ENCODE data around the gene MRGPRF.

MRGPRF gene

DNA sequence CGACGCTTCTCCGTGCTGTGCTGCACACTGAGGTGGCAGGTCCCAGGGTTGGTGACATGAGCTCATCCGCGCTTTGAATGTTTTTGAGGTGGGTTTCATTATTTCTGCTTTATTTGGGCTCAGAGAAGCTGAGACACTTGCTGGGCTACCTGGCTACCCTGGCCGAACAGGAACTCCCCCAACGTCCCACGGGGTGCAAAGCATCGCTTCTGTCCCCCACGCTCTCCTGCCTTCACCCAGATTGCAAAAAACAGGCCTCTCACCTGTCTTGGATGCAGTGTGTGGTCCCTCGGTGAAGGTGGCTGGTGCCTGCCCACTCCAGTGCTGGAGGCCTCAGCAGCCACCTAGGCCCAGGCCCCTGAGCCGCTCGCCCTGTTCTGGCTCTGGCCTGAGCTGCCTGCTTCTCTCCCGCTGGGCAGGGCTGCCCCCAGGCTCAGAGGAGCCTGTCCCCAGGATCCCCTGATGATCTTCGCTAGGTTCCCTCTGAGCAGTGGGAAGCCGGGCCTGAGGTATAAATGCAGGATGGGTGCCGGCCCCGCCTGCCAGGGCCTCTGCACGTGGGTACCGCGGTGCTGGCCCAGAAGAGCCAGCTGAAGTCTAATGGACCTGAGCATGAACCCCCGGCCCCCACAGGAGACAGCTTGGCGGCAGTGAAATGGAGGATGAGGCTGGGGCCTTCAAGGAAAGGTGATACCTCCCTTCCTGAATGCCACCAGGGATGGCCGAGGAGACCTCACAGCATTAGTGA is 16.5 kb downstream of the MRGPRF start:
- FAIRE-seq = no peak
- DNase-seq (ENCODE audit: insufficient read length, low spot score) = no peak
- TF ChIP-seq CTCF (IDR thresholded peaks at IDR 0.05; ENCODE audit: insufficient read depth, missing control alignments) = no peak

DNA sequence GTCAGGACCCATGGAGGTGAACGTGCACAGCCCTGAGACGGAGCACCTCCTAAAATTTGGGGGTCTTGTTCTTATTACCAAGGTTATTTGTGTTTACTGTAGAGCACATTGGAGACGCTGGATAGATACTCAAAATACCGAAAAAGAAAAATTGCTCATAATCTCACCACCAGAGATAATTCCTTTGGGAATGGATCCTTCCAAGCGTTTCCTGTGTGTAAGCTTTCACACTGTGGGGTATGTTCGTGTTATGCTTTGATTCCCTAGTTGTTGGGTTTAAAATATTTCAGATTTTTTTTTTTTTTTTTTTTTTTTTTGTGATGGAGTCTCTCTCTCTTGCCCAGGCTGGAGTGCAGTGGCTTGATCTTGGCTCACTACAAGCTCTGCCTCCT is 18.2 kb downstream of the MRGPRF start:
- TF ChIP-seq CTCF (IDR thresholded peaks at IDR 0.05; ENCODE audit: insufficient read depth, missing control alignments) = no peak
- no peak for FAIRE-seq
- DNase-seq (ENCODE audit: insufficient read length, low spot score) = no peak

- DNase-seq (ENCODE audit: insufficient read length, low spot score) = no peak
- no peak for FAIRE-seq
- TF ChIP-seq CTCF (IDR thresholded peaks at IDR 0.05; ENCODE audit: insufficient read depth, missing control alignments) = no peak
These were observed 18.7 kb downstream of the MRGPRF start for GRCh38 chr11:68994161-68994893.

- DNase-seq (ENCODE audit: insufficient read length, low spot score) (no peak), FAIRE-seq (no peak)
- TF ChIP-seq CTCF (IDR thresholded peaks at IDR 0.05; ENCODE audit: insufficient read depth, missing control alignments) = no peak
These were observed 19.5 kb downstream of the MRGPRF start for GRCh38 chr11:68993546-68993945.

DNA sequence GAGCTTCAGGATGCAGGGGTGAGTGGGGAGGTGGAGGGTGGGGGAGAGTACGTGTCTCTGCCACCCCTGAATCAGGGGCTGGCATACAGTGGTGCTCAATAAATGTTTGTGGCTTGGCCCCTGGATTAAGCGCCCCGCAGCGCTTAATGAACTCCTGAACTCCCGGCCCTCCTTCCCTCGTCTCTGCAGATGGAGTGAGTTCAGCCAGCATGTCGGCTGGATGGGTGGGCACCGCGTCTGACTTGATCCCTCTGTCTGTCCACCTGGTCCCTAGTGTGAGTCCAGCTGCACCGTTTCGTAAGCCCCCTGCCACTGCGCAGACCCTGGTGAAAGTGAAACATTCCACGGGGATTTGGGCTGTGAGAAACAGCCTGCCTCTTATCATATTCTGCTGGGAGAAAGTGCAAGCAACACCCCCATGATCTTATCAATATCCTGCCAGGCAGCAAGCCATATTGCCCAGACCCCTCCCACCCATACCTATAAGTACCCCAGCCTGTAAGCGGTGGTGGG is 20.2 kb downstream of the MRGPRF start:
- TF ChIP-seq CTCF (IDR thresholded peaks at IDR 0.05; ENCODE audit: insufficient read depth, missing control alignments) = no peak
- no peak for FAIRE-seq
- DNase-seq (ENCODE audit: insufficient read length, low spot score) = no peak

DNA sequence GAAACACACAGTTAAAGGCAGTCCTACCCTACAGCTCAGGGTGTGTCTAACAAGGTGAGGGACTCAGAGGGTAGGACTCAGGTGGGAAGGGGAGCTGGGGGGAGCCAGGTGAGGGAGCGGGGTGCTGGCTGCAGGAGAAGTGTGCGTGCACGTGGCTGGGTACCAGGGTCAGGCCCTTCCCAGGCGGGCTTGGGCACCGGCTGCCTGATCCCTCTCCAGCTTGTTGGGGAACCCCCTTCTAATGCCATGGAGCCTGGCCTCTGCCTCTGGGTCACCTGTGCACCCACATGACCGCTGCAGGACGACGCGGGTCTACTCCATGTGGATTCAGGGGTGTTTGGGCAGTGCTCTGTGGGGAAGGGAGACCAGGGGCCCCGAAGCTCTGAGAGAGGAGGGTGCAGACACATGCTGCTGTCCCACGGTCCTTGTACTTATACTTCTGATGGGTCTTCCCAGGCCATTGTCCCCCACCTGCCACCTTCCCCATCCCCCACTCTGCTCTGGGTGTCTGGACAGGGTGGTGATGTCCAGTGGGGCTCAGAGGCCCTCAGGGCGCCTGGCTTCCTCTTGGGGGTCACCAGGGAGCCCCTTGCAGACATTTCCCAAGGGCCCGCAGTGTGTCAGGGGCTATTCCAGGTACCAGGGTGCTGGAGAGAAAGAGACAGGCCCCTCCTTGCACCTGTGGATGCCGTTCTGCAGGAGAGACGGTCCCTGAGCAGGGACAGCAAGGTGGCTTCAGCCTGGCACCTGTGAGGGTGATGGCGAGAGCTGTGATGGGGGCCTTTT is 21.9 kb downstream of the MRGPRF start:
- no peak for FAIRE-seq
- no peak for DNase-seq (ENCODE audit: insufficient read length, low spot score)

More for the DNA sequence above, 21.9 kb downstream of the MRGPRF start:
- no peak for TF ChIP-seq CTCF (IDR thresholded peaks at IDR 0.05; ENCODE audit: insufficient read depth, missing control alignments)
